ENCODE data around the gene LRRC59. TPM values are rescaled to one million over a fixed set of nuclear protein-coding genes. Genes with fewer than 3 reads are reported as not detected.

The LRRC59 gene
- total and polyA plus RNA-seq, 2 of the 4 experiments (the other 2 are of a cell fraction): 139 to 233 TPM

- H3K27ac ChIP-seq (ENCODE audit: insufficient read depth, low read length): no peak overlapping the region
- H3K9me1 ChIP-seq (ENCODE audit: insufficient read depth, low read length): no peaks in the 10 kb centered on the region
- H2AFZ ChIP-seq (replicated peaks; ENCODE audit: low read length, poor library complexity): no peak overlapping the region
- H2BK15ac ChIP-seq (ENCODE audit: low read depth, low read length): no peak overlapping the region
- TF ChIP-seq USF2 (IDR thresholded peaks at IDR 0.05; ENCODE audit: low read depth, low read length) (no peak), SMC3 (IDR thresholded peaks at IDR 0.05; ENCODE audit: low read depth, low read length) (no peak), CHD1 (IDR thresholded peaks at IDR 0.05; ENCODE audit: low read depth, low read length) (no peak), CEBPB (IDR thresholded peaks at IDR 0.05; ENCODE audit: low read depth, low read length) (no peak)
- no peak overlapping the region for H3K4ac ChIP-seq (ENCODE audit: low read depth, low read length)
- dilution Hi-C loops (cut with HindIII; ENCODE audit: low sequenced_read_pairs, unreplicated experiment) (no loop called here), in situ Hi-C loops (cut with MboI; ENCODE audit: low sequenced_read_pairs) (no loop called here), intact Hi-C loops (cut with micrococcal nuclease) (no loop called here)
- H3K56ac ChIP-seq (ENCODE audit: extremely low read depth, insufficient read depth, low read length): no peak overlapping the region
- no peak overlapping the region for H3K9ac ChIP-seq (ENCODE audit: low read depth, low read length)
- H3K18ac ChIP-seq (ENCODE audit: low read depth, low read length): no peak overlapping the region
- H3K4me1 ChIP-seq (ENCODE audit: control insufficient read depth, insufficient read depth, low read length): peaks cover 7% of the 10 kb centered on the region
- no peak overlapping the region for H2AK5ac ChIP-seq (ENCODE audit: low read depth, low read length)
- H3K4me2 ChIP-seq (ENCODE audit: low read depth, low read length): no peak overlapping the region
- no peaks in the 10 kb centered on the region for H3K36me3 ChIP-seq (ENCODE audit: control insufficient read depth, insufficient read depth, low read length)
- no peak overlapping the region for H2BK20ac ChIP-seq (ENCODE audit: low read depth, low read length)
- no peaks in the 10 kb centered on the region for H4K20me1 ChIP-seq (ENCODE audit: insufficient read depth, low read length)
- no peak overlapping the region for H2AK9ac ChIP-seq (replicated peaks; ENCODE audit: low read depth, low read length, poor library complexity)
- WGBS, 2 experiments (ENCODE audit: extremely low coverage in 2 of 2, insufficient read length in 1 of 2): no CpG with 5 or more reads among the region's 4 CpGs
- no peaks in the 10 kb centered on the region for H3K79me1 ChIP-seq (ENCODE audit: low read depth in 1 of 2, low read length in 2 of 2)
- no peak overlapping the region for H3K4me3 ChIP-seq (ENCODE audit: insufficient read depth, low read depth, low read length)
- H2BK120ac ChIP-seq (ENCODE audit: low read depth, low read length): no peak overlapping the region
- BruUV-seq (replicated peaks): no TSS peak
- no peak overlapping the region for H2BK5ac ChIP-seq (ENCODE audit: low read depth, low read length, poor library complexity, severe bottlenecking)
- H3K9me3 ChIP-seq (ENCODE audit: control insufficient read depth, insufficient read depth, low read length): no peaks in the 10 kb centered on the region
- no peak overlapping the region for H4K91ac ChIP-seq (ENCODE audit: insufficient read depth, low read depth, low read length)
- ATAC-seq (ENCODE audit: low read depth) (no peak), DNase-seq (no peak)
- H3K23ac ChIP-seq (ENCODE audit: low read depth, low read length): no peak overlapping the region
- peaks cover 2% of the 10 kb centered on the region for H3K27me3 ChIP-seq (ENCODE audit: control insufficient read depth, insufficient read depth, low read length)
- CTCF ChIA-PET: interaction anchor here (1.0 kb wide), 1 partner anchor 14 kb away, joined by 4 read pairs; the partner anchor contains the start of gene ACSF2
- H3K14ac ChIP-seq (replicated peaks; ENCODE audit: low read depth, low read length): no peak overlapping the region
- no peak overlapping the region for H4K8ac ChIP-seq (ENCODE audit: low read depth in 2 of 2, low read length in 2 of 2)
- POLR2A ChIA-PET (ENCODE audit: unreplicated experiment): no interaction called here
- no peak overlapping the region for H4K5ac ChIP-seq (ENCODE audit: low read depth, low read length)
Observed at GRCh38 chr17:50412188-50412732, 14.9 kb upstream of the LRRC59 start.
